ENCODE measurements around the gene SLC24A4.

SLC24A4 gene

DNA sequence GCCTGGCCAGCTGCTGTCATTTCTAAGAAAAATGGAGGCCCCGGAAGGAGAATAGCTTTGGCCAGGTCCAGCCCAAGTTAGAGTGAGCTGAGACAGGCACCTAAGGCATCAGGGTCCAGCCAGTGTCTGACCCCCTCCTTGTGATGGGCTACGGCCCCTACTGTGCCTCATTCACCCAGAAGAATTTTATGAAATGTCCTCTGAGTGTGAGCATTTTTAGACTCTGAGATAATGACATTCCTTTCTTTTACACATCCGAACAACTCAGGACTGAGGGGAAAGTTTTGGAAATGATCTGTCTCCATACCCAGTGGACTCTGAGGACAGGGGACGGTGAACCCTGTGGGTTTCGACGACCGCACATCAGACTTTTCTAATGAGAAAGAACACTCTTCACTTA is 50.4 kb downstream of the SLC24A4 start:
- H3K9me3 ChIP-seq (ENCODE audit: control insufficient read depth, low read length), result no peaks in the 10 kb centered on the region
- H3K27me3 ChIP-seq (replicated peaks; ENCODE audit: control insufficient read depth, insufficient read depth, low read length), result peaks cover 13% of the 10 kb centered on the region
- H3K9ac ChIP-seq (ENCODE audit: low read length), result no peak overlapping the region
- no peaks in the 10 kb centered on the region for H3K36me3 ChIP-seq (ENCODE audit: control insufficient read depth, insufficient read depth, low read length, severe bottlenecking)
- peak; percentile 29 for DNase-seq (ENCODE audit: low read depth)
- no peak overlapping the region for H3K4me3 ChIP-seq (ENCODE audit: low read length)
- H3K4me1 ChIP-seq (ENCODE audit: control insufficient read depth, insufficient read depth, low read length), result no peaks in the 10 kb centered on the region

- H3K9ac ChIP-seq (ENCODE audit: low read length), result no peak overlapping the region
- peaks cover 13% of the 10 kb centered on the region for H3K4me1 ChIP-seq (ENCODE audit: control insufficient read depth, insufficient read depth, low read length)
- no peak overlapping the region for H3K4me3 ChIP-seq (ENCODE audit: low read length)
- no peak for DNase-seq (ENCODE audit: low read depth)
- H3K36me3 ChIP-seq (ENCODE audit: control insufficient read depth, insufficient read depth, low read length, severe bottlenecking), result no peaks in the 10 kb centered on the region
- H3K9me3 ChIP-seq (ENCODE audit: control insufficient read depth, low read length), result no peaks in the 10 kb centered on the region
- peaks cover 21% of the 10 kb centered on the region for H3K27me3 ChIP-seq (replicated peaks; ENCODE audit: control insufficient read depth, insufficient read depth, low read length)
Measured at GRCh38 chr14:92380131-92380530, 57.2 kb downstream of the SLC24A4 start.

DNA sequence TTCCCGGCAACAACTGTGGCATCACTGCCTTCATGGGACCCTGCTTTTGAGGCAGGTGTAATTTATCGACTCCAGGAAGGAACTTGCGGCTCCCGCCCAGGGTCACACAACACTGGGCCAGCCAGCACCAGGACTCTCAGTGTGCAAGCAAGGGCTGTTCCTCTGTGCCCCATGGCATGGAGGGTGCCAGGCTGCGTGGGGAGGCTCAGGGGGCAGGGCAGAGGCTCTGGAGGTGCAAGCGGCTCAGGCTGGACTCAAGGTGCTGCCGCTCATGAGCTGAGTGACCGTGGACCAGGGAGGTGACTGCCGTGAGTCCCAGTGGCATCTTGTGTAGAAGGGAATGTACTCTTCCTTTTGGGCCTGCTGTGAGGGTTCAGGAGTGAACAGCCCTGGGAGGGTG is 57.6 kb downstream of the SLC24A4 start:
- Histone ChIP-seq H3K36me3 (ENCODE audit: control insufficient read depth, insufficient read depth, low read length, severe bottlenecking) (no peaks in the 10 kb centered on the region), H3K27me3 (replicated peaks; ENCODE audit: control insufficient read depth, insufficient read depth, low read length) (peaks cover 21% of the 10 kb centered on the region), H3K9me3 (ENCODE audit: control insufficient read depth, low read length) (no peaks in the 10 kb centered on the region), H3K4me3 (ENCODE audit: low read length) (no peak overlapping the region), H3K9ac (ENCODE audit: low read length) (no peak overlapping the region), H3K4me1 (ENCODE audit: control insufficient read depth, insufficient read depth, low read length) (peaks cover 13% of the 10 kb centered on the region)
- no peak for DNase-seq (ENCODE audit: low read depth)

GRCh38 chr14:92382677-92383076 is 59.7 kb downstream of the SLC24A4 start:
- H3K36me3 ChIP-seq (ENCODE audit: control insufficient read depth, insufficient read depth, low read length, severe bottlenecking), result no peaks in the 10 kb centered on the region
- H3K9me3 ChIP-seq (ENCODE audit: control insufficient read depth, low read length), result no peaks in the 10 kb centered on the region
- H3K27me3 ChIP-seq (replicated peaks; ENCODE audit: control insufficient read depth, insufficient read depth, low read length), result peaks cover 21% of the 10 kb centered on the region
- H3K4me3 ChIP-seq (ENCODE audit: low read length), result no peak overlapping the region
- peaks cover 18% of the 10 kb centered on the region for H3K4me1 ChIP-seq (ENCODE audit: control insufficient read depth, insufficient read depth, low read length)
- H3K9ac ChIP-seq (ENCODE audit: low read length), result no peak overlapping the region
- DNase-seq (ENCODE audit: low read depth), result peak; percentile 6

DNA sequence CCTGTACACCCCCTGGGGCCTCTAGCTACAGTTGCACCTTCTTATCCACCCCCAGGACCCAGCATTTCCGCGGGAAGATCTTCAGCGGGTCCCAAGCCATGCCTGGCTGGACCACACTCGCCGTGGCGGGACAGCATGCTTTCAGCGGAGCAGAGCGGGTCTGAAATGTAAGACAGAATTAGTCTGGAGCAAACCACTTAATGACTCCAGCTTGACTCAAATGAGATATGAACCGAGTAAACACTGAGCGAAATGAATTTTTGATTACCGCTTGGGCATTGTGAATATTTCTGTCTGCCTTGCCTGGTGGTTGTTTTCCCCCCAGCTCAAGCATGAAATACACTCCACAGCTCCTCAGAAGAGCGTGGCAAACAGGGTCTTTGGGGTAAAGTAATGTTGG is 60.8 kb downstream of the SLC24A4 start:
- DNase-seq (ENCODE audit: low read depth), result no peak
- H3K9me3 ChIP-seq (ENCODE audit: control insufficient read depth, low read length), result no peaks in the 10 kb centered on the region
- peaks cover 18% of the 10 kb centered on the region for H3K4me1 ChIP-seq (ENCODE audit: control insufficient read depth, insufficient read depth, low read length)
- H3K36me3 ChIP-seq (ENCODE audit: control insufficient read depth, insufficient read depth, low read length, severe bottlenecking), result no peaks in the 10 kb centered on the region
- no peak overlapping the region for H3K4me3 ChIP-seq (ENCODE audit: low read length)
- H3K27me3 ChIP-seq (replicated peaks; ENCODE audit: control insufficient read depth, insufficient read depth, low read length), result peaks cover 17% of the 10 kb centered on the region
- peak overlapping the region; percentile 45 for H3K9ac ChIP-seq (ENCODE audit: low read length)

DNA sequence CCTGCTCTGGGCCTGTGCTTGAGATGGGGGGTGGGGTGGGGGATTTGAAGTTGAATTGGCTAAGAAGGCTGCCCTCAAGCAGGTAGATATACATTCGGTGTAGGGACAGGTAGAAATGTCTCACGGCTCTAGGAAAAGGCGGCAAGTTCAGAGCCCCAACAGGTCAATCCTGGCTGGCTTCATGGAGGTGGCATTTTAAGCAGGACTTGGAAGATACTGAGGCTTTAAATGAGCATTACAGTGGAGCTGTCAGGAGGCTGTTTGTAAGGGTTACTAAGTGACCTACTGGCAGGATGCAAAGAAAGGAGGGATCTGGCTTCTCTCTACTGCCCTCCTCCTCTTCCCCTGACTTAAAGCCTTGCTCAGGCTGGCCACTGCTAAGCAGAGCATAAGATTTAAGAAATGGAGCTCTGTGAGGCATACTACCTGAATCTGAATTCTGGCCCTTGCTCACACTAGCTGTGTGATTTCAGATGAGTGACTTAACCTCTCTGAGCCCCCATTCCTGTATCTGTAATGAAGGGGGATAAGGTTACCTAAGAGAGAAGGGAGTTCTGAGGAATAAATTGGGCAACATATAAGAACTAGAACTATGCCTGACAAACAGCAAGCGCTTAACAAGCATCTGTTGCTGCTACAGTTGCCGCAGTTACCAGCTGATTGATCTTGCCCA is 61.6 kb downstream of the SLC24A4 start:
- no peak overlapping the region for H3K9ac ChIP-seq (ENCODE audit: low read length)
- H3K36me3 ChIP-seq (ENCODE audit: control insufficient read depth, insufficient read depth, low read length, severe bottlenecking), result no peaks in the 10 kb centered on the region
- H3K4me1 ChIP-seq (ENCODE audit: control insufficient read depth, insufficient read depth, low read length), result peaks cover 22% of the 10 kb centered on the region
- H3K4me3 ChIP-seq (ENCODE audit: low read length), result no peak overlapping the region
- peaks cover 16% of the 10 kb centered on the region for H3K27me3 ChIP-seq (replicated peaks; ENCODE audit: control insufficient read depth, insufficient read depth, low read length)
- no peaks in the 10 kb centered on the region for H3K9me3 ChIP-seq (ENCODE audit: control insufficient read depth, low read length)
- no peak for DNase-seq (ENCODE audit: low read depth)

DNA sequence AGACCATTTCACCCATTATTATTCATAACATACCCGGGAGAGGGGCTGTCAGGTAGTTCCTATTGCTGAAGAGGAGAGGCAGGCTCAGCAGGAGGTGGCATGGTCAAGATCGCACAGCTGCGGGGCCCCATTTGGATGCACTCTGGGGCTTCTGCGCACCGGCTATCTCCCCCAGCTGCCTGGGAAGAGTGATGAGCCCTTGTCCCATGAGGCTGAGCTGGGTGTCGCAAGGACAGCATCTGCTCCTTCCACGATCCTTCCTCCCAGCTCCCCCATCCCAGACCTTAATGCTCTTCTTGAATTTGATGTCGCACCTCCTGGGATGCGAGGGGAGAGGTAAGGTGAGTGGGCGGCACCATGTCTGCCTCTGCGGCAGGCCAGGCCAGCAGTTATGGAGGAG is 62.6 kb downstream of the SLC24A4 start:
- H3K36me3 ChIP-seq (ENCODE audit: control insufficient read depth, insufficient read depth, low read length, severe bottlenecking), result no peaks in the 10 kb centered on the region
- no peaks in the 10 kb centered on the region for H3K9me3 ChIP-seq (ENCODE audit: control insufficient read depth, low read length)
- H3K4me3 ChIP-seq (ENCODE audit: low read length), result no peak overlapping the region
- H3K9ac ChIP-seq (ENCODE audit: low read length), result no peak overlapping the region
- peaks cover 6% of the 10 kb centered on the region for H3K27me3 ChIP-seq (replicated peaks; ENCODE audit: control insufficient read depth, insufficient read depth, low read length)
- H3K4me1 ChIP-seq (ENCODE audit: control insufficient read depth, insufficient read depth, low read length), result peaks cover 27% of the 10 kb centered on the region
- DNase-seq (ENCODE audit: low read depth), result no peak

DNA sequence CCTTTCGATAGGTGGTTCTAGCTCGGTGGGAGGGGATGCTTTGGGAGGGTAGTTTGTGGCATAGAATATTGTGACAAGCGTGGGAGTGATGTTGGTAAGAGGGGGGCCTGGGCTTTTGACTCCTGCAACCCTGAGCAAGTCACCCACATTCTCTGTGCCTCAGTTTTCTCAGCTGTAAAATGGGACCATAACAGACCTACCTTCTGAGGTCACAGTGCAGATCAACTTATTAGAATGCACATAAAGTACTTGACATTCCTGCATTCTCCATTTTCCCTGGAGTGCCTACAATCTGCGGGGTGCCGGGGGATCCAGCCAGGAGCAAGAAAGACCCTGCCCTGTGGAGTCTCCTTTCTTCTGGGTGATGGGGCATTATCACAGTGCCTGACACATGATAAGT is 63.2 kb downstream of the SLC24A4 start:
- H3K9ac ChIP-seq (ENCODE audit: low read length), result peak overlapping the region; percentile 11
- peaks cover 4% of the 10 kb centered on the region for H3K9me3 ChIP-seq (ENCODE audit: control insufficient read depth, low read length)
- peaks cover 6% of the 10 kb centered on the region for H3K27me3 ChIP-seq (replicated peaks; ENCODE audit: control insufficient read depth, insufficient read depth, low read length)
- DNase-seq (ENCODE audit: low read depth), result no peak
- H3K4me1 ChIP-seq (ENCODE audit: control insufficient read depth, insufficient read depth, low read length), result peaks cover 27% of the 10 kb centered on the region
- no peak overlapping the region for H3K4me3 ChIP-seq (ENCODE audit: low read length)
- no peaks in the 10 kb centered on the region for H3K36me3 ChIP-seq (ENCODE audit: control insufficient read depth, insufficient read depth, low read length, severe bottlenecking)

DNA sequence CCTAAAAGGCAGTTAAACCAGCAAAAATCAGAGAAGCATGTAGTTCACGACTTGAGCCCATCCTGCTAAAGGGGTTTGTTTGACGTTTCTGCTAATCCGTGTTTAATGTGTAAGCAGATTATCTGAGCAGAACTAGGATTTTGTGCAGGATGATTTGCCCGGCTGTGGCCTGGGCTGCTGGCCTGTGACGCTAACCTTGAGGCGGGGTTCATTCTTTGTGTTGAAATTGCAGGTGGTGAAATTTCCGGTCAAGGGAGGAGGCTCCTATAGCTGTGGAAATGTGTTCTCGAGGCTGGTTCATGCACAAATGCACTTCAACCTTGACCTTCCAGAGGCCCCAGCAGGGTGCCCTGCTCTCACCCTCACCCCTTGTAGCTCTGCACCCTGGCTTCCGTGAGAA is 63.7 kb downstream of the SLC24A4 start:
- Histone ChIP-seq H3K27me3 (replicated peaks; ENCODE audit: control insufficient read depth, insufficient read depth, low read length) (peaks cover 6% of the 10 kb centered on the region), H3K36me3 (ENCODE audit: control insufficient read depth, insufficient read depth, low read length, severe bottlenecking) (no peaks in the 10 kb centered on the region), H3K9ac (ENCODE audit: low read length) (peak overlapping the region; percentile 11), H3K4me3 (ENCODE audit: low read length) (no peak overlapping the region), H3K4me1 (ENCODE audit: control insufficient read depth, insufficient read depth, low read length) (peaks cover 27% of the 10 kb centered on the region), H3K9me3 (ENCODE audit: control insufficient read depth, low read length) (peaks cover 4% of the 10 kb centered on the region)
- no peak for DNase-seq (ENCODE audit: low read depth)

DNA sequence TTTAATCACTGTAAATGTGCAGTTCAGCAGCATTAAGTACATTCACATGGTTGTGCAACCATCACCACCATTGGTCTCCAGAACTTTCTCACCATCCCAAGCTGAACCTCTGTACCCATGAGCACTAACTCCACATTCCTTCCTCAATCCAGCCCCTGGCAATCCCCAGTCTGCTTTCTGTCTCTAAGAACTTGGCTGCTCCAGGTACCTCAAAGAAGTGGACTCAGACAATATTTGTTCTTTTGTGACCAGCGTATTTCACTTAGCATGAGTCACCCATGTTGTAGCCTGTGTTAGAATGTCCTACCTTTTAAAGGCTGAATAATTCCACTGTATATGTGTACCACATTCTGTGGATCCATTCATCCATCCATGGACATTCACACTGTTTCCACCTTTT is 64.6 kb downstream of the SLC24A4 start:
- Histone ChIP-seq H3K36me3 (ENCODE audit: control insufficient read depth, insufficient read depth, low read length, severe bottlenecking) (no peaks in the 10 kb centered on the region), H3K9ac (ENCODE audit: low read length) (no peak overlapping the region), H3K9me3 (ENCODE audit: control insufficient read depth, low read length) (peaks cover 4% of the 10 kb centered on the region), H3K27me3 (replicated peaks; ENCODE audit: control insufficient read depth, insufficient read depth, low read length) (peaks cover 6% of the 10 kb centered on the region), H3K4me3 (ENCODE audit: low read length) (no peak overlapping the region), H3K4me1 (ENCODE audit: control insufficient read depth, insufficient read depth, low read length) (peaks cover 27% of the 10 kb centered on the region)
- no peak for DNase-seq (ENCODE audit: low read depth)

- no peak for DNase-seq (ENCODE audit: low read depth)
- Histone ChIP-seq H3K36me3 (ENCODE audit: control insufficient read depth, insufficient read depth, low read length, severe bottlenecking) (no peaks in the 10 kb centered on the region), H3K4me1 (ENCODE audit: control insufficient read depth, insufficient read depth, low read length) (peaks cover 17% of the 10 kb centered on the region), H3K9me3 (ENCODE audit: control insufficient read depth, low read length) (peaks cover 4% of the 10 kb centered on the region), H3K9ac (ENCODE audit: low read length) (peak overlapping the region; percentile 6), H3K27me3 (replicated peaks; ENCODE audit: control insufficient read depth, insufficient read depth, low read length) (peaks cover 6% of the 10 kb centered on the region), H3K4me3 (ENCODE audit: low read length) (no peak overlapping the region)
Measured at GRCh38 chr14:92389598-92390158, 66.7 kb downstream of the SLC24A4 start.

DNA sequence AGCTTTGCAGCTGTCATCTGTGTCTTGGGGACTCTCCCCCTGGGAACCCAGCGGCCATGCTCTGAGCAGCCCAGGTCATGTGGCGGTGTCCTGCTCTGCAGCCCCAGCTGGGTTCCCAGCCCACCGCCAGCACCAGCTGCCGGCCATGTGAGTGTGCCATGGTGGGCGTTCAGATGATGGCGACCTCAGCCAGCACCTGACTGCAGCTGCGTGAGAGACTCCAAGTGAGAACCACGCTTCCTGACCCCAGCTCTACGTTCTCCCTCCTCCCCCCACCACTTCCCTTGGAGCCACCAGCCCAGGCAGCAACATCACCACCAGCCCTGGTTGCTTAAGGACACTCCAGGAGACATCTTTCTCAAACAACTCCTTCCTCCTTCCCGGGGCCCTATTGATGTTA is 68.8 kb downstream of the SLC24A4 start:
- Histone ChIP-seq H3K4me1 (ENCODE audit: control insufficient read depth, insufficient read depth, low read length) (peaks cover 12% of the 10 kb centered on the region), H3K4me3 (ENCODE audit: low read length) (no peak overlapping the region), H3K27me3 (replicated peaks; ENCODE audit: control insufficient read depth, insufficient read depth, low read length) (no peaks in the 10 kb centered on the region), H3K36me3 (ENCODE audit: control insufficient read depth, insufficient read depth, low read length, severe bottlenecking) (no peaks in the 10 kb centered on the region), H3K9ac (ENCODE audit: low read length) (no peak overlapping the region), H3K9me3 (ENCODE audit: control insufficient read depth, low read length) (peaks cover 4% of the 10 kb centered on the region)
- no peak for DNase-seq (ENCODE audit: low read depth)

Data from adipocyte (in vitro differentiated cells).